Calu3 (cell line): ENCODE data around the gene SLC35G3. TPM values are rescaled to one million over a fixed set of nuclear protein-coding genes. Genes with fewer than 3 reads are reported as not detected.

Experiments used
- BruUV-seq: library from RNA; stranded (reverse); fragments of 400-500 nt; replicated peaks from 2 replicates; lab custom pipeline; 2021; lab: Mats Ljungman, UMichigan
- CTCF ChIA-PET: fragments of 300-600 bp; sonication (Branson Sonifier 250); formaldehyde crosslinking; loops from one replicate; lab custom pipeline; 2022; ENCODE audit warnings: antibody characterized with exemption; lab: Charles Lee
- DNase-seq: peaks from one replicate; pipeline ENCODE4 v3.0.0; 2022
- H3K27ac Mint-ChIP-seq: one replicate; pipeline ENCODE4 v1.8.0; 2022; ENCODE audit warnings: mixed read lengths; ENCODE audit not compliant: unreplicated experiment
- H3K27me3 Mint-ChIP-seq: one replicate; pipeline ENCODE4 v1.8.0; 2022; ENCODE audit warnings: mixed read lengths; ENCODE audit not compliant: unreplicated experiment
- H3K36me3 Mint-ChIP-seq: one replicate; pipeline ENCODE4 v1.8.0; 2022; ENCODE audit warnings: mild to moderate bottlenecking, moderate library complexity, mixed read lengths; ENCODE audit not compliant: insufficient read depth, unreplicated experiment
- H3K4me1 Mint-ChIP-seq: one replicate; pipeline ENCODE4 v1.8.0; 2022; ENCODE audit warnings: mild to moderate bottlenecking, low read depth, mixed read lengths; ENCODE audit not compliant: unreplicated experiment
- H3K4me3 Mint-ChIP-seq: one replicate; pipeline ENCODE4 v1.8.0; 2022; ENCODE audit warnings: mild to moderate bottlenecking, low read depth, moderate library complexity, mixed read lengths; ENCODE audit not compliant: unreplicated experiment
- H3K9me3 Mint-ChIP-seq: one replicate; pipeline ENCODE4 v1.8.0; 2022; ENCODE audit warnings: low read depth, mixed read lengths; ENCODE audit not compliant: unreplicated experiment
- CTCF ChIP-seq: fragments of 200-600 bp; IDR thresholded peaks from one replicate; pipeline ENCODE4 v1.8.0; 2022; ENCODE audit warnings: antibody characterized with exemption; ENCODE audit not compliant: unreplicated experiment
- intact Hi-C: fragments of 100-400 bp; cut with micrococcal nuclease; formaldehyde crosslinking; loops from one replicate; pipeline ENCODE4 v1.10.0; 2022; ENCODE audit not compliant: unreplicated experiment
- total RNA-seq: library from RNA; stranded (reverse); gene quantifications from 2 replicates; pipeline ENCODE4 v1.2.3, GENCODE V29; 2022

Gene SLC35G3
- total RNA-seq, 1 experiment from 2014 or later: not detected

- intact Hi-C loops: no loop called here
- Mint-ChIP-seq H3K36me3 (no peaks in the 10 kb centered on the region), H3K27ac (no peak overlapping the region), H3K9me3 (peaks cover 7% of the 10 kb centered on the region), H3K27me3 (peaks cover 56% of the 10 kb centered on the region), H3K4me3 (no peak overlapping the region), H3K4me1 (no peaks in the 10 kb centered on the region)
- CTCF ChIA-PET: no interaction called here
- no TSS peak for BruUV-seq
- DNase-seq: no peak
- no peak for TF ChIP-seq CTCF
Measured at GRCh38 chr17:35191001-35191695, 3.0 kb downstream of the SLC35G3 start.

- DNase-seq: no peak
- TF ChIP-seq CTCF: no peak
- intact Hi-C loops: no loop called here
- peaks cover 2% of the 10 kb centered on the region for H3K9me3 Mint-ChIP-seq
- H3K27me3 Mint-ChIP-seq: peaks cover 75% of the 10 kb centered on the region
- H3K4me1 Mint-ChIP-seq: no peaks in the 10 kb centered on the region
- H3K4me3 Mint-ChIP-seq: no peak overlapping the region
- H3K27ac Mint-ChIP-seq: no peak overlapping the region
- no peaks in the 10 kb centered on the region for H3K36me3 Mint-ChIP-seq
- CTCF ChIA-PET: interaction anchor here (0.5 kb wide), 1 partner anchor 54 kb away, joined by 3 read pairs; the partner anchor contains the start of gene SLFN5
- BruUV-seq: no TSS peak
Measured at GRCh38 chr17:35189291-35189690, 4.9 kb downstream of the SLC35G3 start.

DNA sequence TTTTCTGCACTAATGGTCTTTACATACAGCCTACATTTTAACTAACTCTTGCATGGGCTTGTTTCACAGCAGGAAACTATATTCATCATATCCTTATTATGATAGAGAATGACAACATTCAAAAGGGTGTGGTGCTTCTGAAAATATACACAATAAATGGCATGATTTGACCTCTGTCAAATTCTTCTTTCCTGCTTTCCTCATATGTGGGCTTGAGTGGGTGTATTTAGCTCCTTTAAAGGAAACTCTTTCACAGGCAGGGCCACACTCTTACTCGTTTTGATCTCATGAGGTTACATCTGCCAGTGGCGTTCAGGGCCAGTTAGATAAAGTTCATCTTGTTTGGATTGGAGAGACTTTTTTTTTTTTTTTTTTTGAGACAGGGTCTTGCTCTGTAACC is 6.1 kb downstream of the SLC35G3 start:
- Mint-ChIP-seq H3K4me3 (no peak overlapping the region), H3K9me3 (no peaks in the 10 kb centered on the region), H3K36me3 (no peaks in the 10 kb centered on the region), H3K27me3 (peaks cover 78% of the 10 kb centered on the region), H3K27ac (no peak overlapping the region), H3K4me1 (no peaks in the 10 kb centered on the region)
- no peak for TF ChIP-seq CTCF
- CTCF ChIA-PET: no interaction called here
- intact Hi-C loops: no loop called here
- BruUV-seq: no TSS peak
- no peak for DNase-seq

GRCh38 chr17:35187481-35187880 is 6.7 kb downstream of the SLC35G3 start:
- intact Hi-C loops: no loop called here
- Mint-ChIP-seq H3K4me3 (no peak overlapping the region), H3K27ac (no peak overlapping the region), H3K27me3 (peaks cover 79% of the 10 kb centered on the region), H3K9me3 (no peaks in the 10 kb centered on the region), H3K4me1 (no peaks in the 10 kb centered on the region), H3K36me3 (no peaks in the 10 kb centered on the region)
- CTCF ChIA-PET: no interaction called here
- no TSS peak for BruUV-seq
- no peak for DNase-seq
- TF ChIP-seq CTCF: no peak
